G401 (cell line): ENCODE data around the gene DCANP1. TPM values are rescaled to one million over a fixed set of nuclear protein-coding genes. Genes with fewer than 3 reads are reported as not detected.

Experiments
- DNase-seq: peaks from one replicate; pipeline ENCODE4 v3.0.0-alpha.2; 2015; ENCODE audit warnings: low spot score
- in situ Hi-C: cut with HindIII; loops from 2 replicates; pipeline ENCODE4 v1.10.0; 2016; ENCODE audit warnings: low sequenced_read_pairs, mixed read lengths
- total RNA-seq: library from RNA; depleted of rRNA; stranded (reverse); fragments of >200 nt; shearing (Covaris generic); gene quantifications from 2 replicates; pipeline ENCODE4 v1.2.3, GENCODE V29; 2014

DCANP1 gene
- total RNA-seq, 1 experiment from 2014 or later, result 0.24 TPM

DNA sequence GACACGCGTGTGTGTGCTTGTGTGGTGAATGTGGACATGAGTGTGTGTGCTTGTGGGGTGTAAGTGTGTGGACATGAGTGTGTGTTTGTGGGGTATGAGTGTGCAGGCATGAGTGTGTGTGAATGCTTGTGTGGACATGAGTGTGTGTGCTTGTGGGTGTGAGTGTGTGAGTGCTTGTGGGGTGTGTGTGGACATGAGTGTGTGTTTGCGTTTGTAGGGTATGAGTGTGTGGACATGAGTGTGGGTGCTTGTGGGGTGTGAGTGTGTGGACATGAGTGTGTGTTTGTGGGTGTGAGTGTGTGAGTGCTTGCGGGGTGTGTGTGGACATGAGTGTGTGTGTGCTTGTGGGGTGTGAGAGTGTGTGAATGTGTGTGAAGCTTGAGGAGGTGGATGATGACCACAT, 34.8 kb upstream of the DCANP1 start:
- in situ Hi-C loops, result no loop called here
- DNase-seq, result no peak

DNA sequence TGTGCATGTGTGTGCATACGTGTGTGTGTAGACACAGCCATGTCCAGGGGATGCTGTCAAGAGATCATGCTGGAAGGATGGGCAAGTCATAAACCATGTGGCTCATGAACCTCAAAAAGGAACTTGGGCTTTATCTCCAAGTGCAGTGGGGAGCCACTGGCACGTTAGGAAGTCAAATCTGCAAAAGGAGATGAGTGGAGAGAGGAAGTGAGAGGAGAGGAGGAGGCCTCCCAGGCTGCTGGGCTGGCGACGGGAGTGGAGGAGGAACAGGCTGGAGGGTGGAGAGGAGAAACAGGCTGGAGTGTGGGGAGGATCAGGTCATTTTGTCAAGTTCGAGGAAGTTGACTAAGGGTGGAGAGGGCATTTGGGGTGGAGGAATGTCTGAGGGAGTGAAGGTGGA, 34.2 kb upstream of the DCANP1 start:
- DNase-seq, result no peak
- in situ Hi-C loops, result no loop called here

DNA sequence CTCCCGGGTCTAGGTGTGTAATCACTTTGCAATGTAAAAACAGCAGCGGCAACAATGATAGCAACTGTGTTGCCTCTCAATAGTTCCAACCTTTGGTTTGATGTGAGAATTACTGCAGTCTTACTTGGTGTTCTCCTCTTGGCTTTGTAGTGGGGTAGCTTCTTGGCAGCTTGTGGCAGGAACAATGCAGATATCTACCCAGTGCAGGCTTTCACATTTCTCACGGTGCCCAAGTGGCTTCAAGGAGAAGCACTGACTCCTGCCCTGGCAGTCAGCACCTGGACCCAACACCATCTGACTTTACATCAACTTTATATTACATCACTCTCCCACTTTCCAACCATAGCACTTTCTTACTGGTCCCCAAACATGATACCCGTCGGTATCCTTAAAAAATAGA, 33.4 kb upstream of the DCANP1 start:
- in situ Hi-C loops, result no loop called here
- DNase-seq, result no peak

DNA sequence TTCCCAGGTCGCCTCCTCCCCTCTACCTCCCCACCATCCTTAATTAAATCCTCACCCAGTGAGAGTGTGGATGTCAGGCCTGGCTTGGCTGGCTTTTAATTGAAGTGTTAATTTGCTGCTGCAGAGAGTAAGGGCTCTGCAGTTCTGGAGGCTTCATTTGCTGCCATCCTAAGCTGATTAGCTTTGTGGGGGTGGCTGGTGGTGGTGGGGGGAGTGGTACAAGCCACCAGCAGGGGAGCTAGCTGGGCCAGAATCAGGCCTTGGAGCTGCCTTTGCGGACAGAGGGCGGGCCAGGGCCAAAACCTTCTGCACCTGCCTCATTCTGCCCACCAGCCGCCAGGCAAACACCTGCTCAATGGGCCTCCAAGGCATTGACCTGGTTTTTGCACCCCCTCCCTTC, 31.8 kb upstream of the DCANP1 start:
- no peak for DNase-seq
- in situ Hi-C loops, result no loop called here

DNA sequence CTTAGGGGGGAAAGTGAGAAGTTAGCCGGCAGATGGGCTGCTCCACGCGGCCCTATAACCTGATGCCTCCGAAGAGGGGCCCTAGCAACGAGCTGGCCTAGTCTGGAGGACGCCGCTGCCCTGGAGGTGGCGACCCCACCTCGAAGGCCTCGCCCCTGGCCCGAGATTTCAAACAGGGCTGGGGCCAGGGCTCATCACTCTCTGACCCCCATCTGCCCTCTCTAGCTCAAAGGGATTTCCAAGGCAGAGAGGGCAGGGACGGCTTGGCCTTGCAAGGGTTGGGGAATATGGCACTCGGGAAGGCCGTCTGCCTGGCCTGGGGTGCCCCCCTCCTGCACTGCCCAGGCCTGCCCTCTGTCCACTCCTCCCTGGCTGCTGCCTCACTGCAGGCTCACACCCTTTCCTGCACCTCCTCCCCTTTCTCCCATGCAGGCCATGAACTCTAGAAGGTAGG, 30.5 kb upstream of the DCANP1 start:
- in situ Hi-C loops, result no loop called here
- no peak for DNase-seq

DNA sequence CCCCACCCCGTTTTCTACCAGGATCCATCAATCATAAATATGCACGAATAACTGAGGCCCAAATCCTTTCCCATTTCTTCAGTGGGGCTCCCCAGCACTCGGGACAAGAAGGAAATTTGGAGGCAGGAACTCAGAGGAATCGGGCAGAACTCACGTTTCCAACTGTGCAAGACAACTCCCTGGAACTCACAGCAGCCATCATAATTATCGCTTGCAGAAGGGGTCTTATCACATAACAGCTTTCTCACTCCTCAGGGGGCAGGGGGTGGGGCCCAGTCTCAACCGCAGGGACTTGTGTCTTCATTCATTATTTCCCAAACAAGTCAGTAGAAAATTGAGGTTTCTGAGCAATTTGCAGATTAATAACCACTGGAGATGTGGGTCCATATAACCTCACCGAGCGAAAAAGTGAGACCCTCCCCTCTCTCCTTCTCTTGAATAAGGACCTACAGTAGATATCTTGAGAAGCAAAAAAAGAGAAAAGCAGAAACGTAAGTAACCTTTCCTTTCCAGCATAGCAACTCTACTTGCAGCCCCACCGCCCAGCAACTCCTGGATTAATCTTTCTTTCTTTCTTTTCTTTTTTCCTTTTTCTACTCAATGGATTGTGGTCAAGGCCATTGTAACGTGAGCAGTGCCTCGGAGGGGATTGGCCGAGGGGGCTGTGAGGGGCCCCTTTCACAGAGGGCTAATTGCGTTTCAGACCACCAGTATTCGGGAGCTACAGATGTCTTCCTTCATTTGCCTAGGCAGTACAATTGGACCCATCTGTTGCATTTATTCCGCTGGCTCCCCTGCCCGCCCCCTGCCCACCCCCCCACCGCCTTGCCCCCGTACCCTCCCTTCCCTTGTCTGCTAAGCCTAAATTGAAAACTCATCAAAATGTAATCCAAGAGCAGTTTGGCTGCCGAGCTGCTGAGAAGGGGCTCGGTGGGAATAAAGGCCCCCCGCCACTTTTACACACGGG, 29.8 kb upstream of the DCANP1 start:
- no peak for DNase-seq
- in situ Hi-C loops, result no loop called here

DNA sequence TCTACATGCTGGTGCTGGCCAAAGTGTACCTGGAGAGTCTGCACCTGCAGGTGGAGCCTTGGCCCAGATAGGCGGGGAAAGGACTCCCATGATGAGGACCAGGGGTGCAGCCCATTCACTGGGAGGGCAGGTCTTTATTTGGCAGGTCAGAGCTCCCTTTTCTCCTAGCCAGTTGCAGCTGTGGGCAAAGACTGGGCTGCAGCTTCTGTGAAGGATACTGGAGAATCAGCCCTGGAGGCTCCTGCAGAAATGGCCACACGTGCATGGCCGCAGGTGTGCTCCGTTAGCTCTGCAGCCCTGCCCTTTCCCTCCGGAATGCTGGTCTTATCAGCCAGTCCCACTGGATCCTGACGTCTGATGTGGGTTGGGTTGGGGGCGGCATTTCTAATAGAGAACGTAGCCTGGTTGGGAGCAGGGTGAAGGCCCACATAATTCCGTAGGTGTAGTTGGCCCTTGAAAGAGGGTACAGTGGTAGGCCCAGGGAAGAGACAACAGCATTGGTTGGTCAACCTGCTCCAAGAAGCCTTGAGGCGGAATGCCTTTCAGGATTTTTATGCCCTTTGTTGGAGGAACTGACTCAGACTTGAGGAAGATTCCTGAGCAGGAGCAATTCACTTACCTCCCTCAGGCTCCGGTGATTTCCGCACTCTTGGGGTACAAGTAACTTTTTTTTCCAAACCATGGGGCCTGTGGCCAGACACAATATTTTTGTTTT, 27.0 kb upstream of the DCANP1 start:
- in situ Hi-C loops, result loop anchor here (25.0 kb wide), 1 partner anchor 263 kb away; no protein-coding TSS in a partner anchor
- DNase-seq, result no peak

DNA sequence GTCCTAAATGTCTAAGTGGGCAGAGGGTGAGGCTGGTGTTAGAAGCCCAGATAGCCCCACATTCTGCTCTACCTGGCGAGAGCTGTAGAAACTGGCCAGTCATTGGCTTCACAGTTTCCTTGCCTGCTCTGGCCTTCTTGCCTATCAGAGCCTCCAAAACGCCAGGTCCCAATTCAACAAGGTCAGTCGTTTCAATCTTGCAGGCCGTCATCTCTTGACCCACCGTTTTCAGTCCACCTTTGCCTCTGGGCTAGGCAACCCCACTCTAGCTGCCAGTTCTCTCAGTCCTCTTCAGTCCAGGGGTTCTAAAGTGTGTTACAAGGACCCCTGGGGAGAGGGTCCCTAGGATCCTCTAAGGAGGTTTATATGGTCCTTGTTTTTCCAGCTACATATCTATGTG, 25.0 kb upstream of the DCANP1 start:
- DNase-seq, result no peak
- in situ Hi-C loops, result loop anchor here (25.0 kb wide), 1 partner anchor 265 kb away; no protein-coding TSS in a partner anchor

DNA sequence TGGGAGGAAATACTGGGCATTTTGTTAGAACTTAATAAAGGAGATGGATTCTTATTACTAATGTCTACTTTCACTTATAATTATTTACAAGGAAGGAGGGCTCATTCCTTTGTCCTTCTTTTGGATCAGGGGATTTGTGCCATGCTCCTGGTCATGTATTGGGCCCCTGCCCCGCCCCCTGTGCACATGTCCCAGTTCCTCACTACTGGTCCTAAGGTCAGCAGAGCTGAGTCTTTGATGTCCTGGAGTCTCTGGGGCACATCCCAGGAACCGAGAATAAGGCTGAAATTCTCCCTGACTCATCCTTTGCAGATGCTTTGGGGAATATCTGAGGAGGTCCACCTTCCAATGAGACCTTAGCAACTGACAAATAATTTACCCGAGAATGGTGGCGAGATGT, 24.6 kb upstream of the DCANP1 start:
- DNase-seq, result no peak
- in situ Hi-C loops, result loop anchor here (25.0 kb wide), 1 partner anchor 266 kb away; no protein-coding TSS in a partner anchor

DNA sequence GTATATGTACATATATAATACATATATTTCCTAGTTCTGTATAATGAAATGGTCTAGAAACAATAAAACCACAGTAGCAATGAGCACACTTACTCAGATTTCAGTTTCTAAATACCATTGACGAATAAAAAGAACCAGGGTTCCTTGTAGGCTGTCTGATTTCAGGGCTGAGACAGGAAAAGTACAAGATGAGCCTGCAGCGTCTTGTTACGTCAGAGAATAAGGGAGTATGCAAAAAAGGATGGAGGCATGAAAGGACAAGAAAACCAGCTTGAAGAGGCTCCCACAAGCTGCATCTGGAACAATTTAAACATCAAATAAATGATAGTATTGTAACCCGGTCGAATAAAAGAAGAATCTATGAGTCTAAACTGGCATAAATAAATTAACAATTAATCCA, 22.8 kb upstream of the DCANP1 start:
- no peak for DNase-seq

DNA sequence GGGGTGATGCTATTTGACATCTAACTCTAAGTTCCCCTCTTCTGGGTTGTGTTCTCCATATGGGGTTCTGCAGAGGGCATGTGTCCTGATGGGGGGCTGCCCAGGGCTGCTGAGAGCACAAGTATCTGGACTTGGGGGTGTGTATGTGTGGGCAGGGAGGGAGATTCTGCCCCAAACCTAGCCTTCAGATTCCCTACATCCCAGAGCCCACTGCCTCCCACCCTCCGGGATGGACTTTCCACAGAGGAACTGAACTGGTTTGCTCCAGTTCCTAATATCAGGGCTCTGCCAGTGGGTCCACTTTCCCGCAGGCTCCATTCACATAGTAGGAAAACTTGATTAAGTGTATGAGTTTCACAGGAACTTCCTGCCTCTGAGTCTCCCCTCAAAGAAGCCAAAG, 21.4 kb upstream of the DCANP1 start:
- in situ Hi-C loops, result loop anchor here (25.0 kb wide), 1 partner anchor 269 kb away; no protein-coding TSS in a partner anchor
- DNase-seq, result no peak

More for the DNA sequence above, 22.8 kb upstream of the DCANP1 start:
- in situ Hi-C loops, result loop anchor here (25.0 kb wide), 1 partner anchor 267 kb away; no protein-coding TSS in a partner anchor

DNA sequence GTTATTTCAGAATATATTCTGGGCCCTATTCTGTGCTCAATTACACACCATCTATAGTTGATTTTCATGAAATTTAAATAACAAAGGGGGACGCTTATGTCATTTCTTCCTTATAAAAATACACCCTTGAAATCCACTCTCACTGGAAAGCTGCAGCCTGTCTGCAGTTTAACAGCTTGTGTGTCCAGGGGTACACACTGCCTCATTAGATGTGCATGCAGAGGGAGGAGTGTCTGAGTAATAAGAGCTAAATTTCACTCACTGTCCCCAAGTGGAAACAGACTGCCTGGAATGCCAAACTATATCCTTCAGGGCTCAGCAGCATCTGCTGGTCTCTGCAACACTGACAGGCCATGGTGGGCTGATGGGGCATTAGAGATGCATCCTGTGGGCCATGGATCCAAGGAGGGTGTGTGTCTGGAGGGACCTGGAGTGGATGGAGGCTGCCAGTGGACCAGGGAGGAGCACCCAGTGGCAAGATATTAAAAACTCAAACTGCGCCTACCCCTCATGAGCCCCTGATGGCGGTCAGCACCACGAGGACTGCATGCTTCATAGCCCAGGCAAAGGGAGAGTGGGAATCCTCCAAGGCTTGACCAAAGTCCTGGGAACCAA, 20.8 kb upstream of the DCANP1 start:
- no peak for DNase-seq
- in situ Hi-C loops, result loop anchor here (25.0 kb wide), 1 partner anchor 269 kb away; no protein-coding TSS in a partner anchor

DNA sequence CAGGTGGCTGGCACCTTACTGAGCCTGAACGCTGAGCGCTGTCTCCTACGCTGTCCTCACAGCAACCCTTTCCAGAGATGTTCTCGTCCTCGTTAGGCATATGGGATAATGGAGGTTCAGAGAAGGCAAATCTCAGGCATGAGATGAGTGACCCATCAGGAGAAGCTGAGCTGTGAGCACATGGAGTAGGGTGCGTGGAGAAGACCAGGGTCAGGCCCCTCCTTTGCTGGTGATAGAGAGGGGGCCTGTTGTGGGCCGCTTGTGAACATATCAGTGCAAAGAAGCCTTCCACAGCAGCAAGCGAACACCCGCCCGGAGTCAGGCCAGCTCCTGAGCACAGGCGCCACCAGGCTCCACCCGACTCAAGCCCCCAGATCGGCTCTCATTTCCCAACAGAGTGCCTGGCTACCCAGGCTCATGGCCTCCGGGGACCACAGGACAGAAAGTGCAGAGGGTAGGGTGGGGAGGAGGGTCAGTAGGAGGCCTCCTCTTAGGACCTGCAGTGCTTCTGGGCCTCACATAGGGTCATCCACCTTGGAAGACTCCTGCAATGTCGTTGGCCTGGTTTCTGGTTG, 20.0 kb upstream of the DCANP1 start:
- in situ Hi-C loops, result loop anchor here (25.0 kb wide), 1 partner anchor 270 kb away; no protein-coding TSS in a partner anchor
- no peak for DNase-seq

DNA sequence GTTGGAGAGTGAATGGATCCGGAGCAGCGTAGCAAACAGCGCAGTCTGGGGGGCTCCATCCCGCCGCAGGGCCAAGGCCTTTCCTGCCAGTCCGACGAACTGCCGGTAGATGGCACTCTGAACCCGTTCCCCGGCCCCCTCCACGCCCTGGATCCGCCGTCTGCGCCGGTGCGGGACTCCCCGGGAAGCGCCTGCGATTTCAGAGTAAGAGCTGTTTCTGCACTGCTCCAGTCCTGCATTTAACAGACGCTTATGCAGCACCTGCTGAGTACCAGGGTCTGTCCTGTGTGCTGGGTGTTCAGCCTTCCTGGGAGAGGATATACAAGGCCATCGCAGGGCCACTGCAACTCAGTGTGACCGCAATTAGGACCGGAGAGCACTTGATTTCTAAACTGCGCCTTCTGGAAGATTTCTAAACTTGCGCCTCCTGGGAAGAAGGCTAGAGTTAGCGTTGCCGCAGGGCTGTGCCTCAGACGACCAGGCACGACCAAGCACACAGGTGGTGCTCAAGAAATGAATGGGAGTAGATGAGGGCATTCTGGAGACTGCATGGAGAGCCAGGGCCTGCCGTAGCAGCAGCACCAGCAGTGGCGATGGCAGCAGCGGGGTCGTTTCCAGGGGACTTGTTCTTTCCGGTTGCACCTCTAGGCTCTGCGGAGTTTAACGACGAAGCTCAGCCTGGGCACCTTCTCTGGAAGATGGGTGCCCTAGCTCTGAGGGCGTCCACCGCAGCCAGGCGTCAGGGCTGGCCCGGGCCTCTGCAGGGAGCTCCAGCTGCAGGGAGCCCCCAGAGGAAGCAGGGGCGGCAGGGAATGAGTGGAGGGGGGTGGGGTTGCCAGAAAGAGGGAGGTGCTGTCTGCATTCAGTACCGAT, 19.3 kb upstream of the DCANP1 start:
- DNase-seq, result peak; percentile 80
- in situ Hi-C loops, result loop anchor here (25.0 kb wide), 1 partner anchor 271 kb away; no protein-coding TSS in a partner anchor

DNA sequence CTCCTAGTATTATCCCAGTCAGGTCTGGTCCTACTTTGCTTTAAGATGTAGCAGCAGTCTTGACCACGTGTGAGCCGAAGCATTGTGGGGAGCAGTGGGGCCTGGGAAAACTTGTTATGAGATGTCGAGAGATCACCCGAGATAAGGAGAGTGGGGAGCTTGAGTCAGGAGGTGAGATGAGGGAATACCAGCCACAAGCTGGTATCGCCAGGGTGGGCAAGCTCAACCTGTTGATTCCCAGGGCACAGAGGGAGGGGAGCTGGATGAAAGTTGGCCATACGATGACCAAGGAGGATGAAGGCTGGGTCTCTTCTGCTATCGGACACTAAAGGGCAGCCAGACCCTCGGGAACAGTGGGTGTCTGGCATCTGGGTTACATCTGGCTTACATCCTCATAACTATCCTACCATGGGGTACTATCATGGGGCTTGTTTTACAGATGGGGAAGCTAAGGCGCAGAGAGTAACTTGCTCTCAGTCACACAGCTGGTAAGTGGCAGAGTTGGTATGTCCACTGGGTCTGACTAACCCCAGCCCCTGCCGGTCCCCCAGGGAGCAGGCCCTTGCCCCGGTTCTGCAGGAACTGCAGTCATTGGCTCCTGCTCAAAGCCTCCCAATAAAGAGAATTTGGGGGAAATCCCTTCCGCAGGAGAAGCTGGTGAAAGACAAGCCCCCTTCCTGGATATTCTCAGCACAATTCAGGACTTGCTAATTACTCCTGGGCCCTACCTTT, 18.4 kb upstream of the DCANP1 start:
- in situ Hi-C loops, result loop anchor here (25.0 kb wide), 1 partner anchor 272 kb away; no protein-coding TSS in a partner anchor
- DNase-seq, result no peak

DNA sequence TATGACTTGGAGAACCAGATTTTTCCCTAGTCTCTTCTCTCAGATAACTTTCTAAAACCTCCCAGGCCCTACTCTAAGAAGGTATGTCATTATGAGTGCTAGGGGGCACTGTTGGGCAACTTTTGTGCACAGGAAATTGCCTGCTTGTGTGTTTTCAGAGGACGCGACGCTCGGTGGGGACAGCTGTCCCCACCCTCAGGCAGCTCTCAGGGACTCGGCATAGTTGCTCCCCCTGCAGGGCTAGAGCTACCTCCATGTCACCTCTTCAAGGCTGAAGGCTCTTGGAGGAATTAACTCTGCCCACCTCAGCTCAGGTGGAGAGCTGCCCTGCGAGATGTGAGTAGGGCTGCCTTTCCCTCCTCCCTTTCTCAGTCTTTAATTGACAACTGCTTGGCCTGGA, 15.2 kb upstream of the DCANP1 start:
- in situ Hi-C loops, result loop anchor here (5.0 to 25.0 kb wide), 2 partner anchors 90 to 275 kb away; no protein-coding TSS in a partner anchor
- DNase-seq, result peak; percentile 77

DNA sequence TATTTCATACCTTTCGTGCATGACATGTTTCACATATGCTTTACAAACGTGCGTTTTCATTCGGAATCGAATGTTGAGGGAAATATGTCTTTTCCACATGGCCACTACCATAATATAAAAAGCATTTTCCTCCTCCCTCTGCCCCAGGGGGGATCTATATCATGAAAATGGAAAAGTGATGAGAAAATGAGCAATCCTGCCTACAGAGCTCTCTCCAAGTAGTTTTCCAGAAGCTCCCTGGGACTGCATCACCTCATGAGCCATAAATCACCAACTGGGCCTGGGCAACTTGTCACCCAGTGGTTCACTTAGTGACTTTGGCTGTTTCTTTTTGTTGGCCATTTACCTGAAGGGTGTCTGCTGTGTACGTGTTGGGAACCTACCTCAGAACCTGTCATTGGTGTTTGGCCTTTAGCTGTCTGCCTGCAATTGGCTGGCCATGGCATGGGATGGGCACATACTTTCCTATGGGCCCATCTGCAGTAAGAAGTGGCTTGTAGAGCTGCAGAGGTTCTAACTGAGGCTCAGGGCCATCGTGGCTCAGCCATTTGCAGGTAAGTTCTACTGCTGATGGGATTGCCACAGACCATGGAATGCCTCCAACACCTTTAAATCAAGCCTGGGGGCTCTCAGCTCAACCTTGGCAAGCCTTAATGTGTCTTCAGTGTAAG, 14.5 kb upstream of the DCANP1 start:
- in situ Hi-C loops, result loop anchor here (5.0 to 25.0 kb wide), 2 partner anchors 91 to 276 kb away; no protein-coding TSS in a partner anchor
- no peak for DNase-seq
